Activated CD4-positive, alpha-beta T cell treated with anti-CD3 and anti-CD28 coated beads for 24 hours (primary cell): ENCODE data around the gene FAT1.

Source experiments
- DNase-seq, 2 donors: peaks; one replicate each; pipeline ENCODE4 v3.0.0-alpha.2; 2020; ENCODE audit warnings: low read depth in 2 of 2

FAT1 gene

GRCh38 chr4:186725469-186726425 lies 2.1 kb upstream of the FAT1 start:
- no peak for DNase-seq

- no peak for DNase-seq
Measured at GRCh38 chr4:186724864-186725468, 1.3 kb upstream of the FAT1 start.

- DNase-seq: no peak
Measured at GRCh38 chr4:186724058-186724863, 605 bp upstream of the FAT1 start.

DNA sequence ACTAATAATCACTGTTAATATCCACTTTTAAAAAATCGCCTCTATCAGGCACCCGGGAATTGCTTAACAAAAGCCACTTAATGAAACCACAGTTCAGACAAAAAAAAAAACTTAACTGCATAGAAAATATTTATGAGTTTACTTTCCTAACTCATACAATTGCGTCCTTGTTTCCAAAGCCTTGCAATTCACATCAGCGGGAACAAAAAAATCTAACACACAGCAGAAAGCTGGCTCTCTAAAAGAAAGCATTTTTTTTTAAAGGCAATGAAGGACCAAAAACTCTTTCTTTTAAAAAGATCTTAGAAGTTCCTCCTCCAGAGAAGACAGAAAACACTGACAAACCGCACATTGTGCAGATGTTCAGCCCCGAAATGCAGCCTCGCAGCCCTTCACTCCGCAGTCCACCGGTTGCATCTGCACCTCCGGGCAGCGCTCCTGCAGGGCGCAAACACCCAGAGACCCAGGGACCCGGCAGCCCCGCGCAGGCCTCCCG lies 812 bp downstream of the FAT1 start:
- DNase-seq: no peak

GRCh38 chr4:186719925-186720694 lies 3.5 kb downstream of the FAT1 start:
- no peak for DNase-seq

GRCh38 chr4:186717556-186717955 lies 6.1 kb downstream of the FAT1 start:
- no peak for DNase-seq

DNA sequence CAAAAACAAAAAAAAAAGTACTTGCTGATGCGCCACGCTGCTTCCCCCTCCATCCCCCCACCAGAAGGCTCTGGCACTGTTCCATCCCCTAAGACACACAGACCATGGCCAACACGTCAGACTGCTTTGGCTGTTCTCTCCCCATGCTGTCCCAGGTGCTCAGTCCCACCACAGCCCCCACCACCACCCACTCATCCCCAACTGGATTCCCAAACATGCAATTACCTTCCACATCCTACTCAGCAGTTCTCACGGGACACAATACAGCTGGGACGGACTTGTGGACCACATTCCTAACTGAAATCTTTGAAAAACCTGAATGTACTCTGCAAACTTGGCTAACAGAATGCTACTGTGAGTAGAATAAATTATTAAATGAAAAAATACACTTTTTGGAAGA lies 8.6 kb downstream of the FAT1 start:
- no peak for DNase-seq

DNA sequence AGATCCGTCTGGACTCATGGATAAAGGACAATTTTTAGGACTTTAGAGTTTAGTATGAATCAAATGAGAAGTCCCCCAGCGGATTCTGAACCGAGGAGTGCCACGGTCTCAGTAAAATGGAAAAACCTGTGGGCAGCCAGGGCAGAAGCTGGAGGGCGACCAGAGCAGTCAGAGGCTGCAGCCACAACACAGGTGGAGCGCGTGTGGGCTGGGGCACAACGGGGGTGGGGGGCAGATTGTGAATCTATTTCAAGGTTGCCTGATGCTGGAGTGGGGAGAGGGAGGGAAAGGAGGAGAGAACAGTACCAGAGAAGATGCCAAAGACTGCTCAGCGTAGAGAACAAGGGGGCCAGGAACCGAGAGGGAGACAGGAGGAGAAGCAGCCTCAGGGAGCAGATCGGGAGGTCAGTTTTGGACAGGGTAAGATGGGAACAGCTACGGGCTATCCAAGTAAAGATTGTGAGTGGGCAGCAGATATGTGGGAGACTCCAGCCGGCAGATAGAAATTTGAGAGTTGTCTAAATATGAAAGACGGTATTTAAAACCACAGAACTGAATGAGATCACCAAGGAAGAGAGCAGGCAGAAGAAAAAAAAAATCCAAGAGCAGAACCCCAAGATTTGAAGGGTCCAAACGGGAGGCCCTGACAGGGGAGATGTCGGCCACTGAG lies 9.5 kb downstream of the FAT1 start:
- no peak for DNase-seq

GRCh38 chr4:186712690-186713089 lies 11.0 kb downstream of the FAT1 start:
- DNase-seq: no peak

DNA sequence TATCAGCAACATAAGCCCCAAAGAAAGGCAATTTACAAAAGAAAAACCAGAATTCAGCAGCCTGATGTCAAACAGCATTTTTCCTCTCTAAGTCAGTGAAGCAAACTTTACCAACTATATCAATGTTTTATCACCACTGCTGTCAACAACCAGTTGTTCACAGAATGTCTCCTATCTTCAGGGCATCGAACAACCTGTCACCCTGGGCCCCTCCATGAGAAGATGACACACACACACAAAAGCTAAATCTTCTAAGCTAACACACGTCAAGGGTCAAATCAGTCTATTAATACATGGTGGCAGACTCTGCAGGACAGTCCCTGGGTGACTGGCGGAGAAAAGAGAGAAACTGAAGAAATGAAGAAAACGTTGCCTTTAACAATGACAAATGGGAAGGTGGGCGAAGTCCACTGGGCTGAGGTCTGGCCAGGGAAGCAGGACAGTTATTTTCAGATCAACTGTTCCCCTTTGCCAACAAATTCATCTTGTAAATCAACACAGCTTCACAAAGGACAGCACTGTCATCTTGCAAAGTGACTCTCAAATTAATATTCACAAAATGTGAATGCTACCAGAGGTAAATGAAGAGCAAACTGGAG lies 13.0 kb downstream of the FAT1 start:
- DNase-seq: no peak

DNA sequence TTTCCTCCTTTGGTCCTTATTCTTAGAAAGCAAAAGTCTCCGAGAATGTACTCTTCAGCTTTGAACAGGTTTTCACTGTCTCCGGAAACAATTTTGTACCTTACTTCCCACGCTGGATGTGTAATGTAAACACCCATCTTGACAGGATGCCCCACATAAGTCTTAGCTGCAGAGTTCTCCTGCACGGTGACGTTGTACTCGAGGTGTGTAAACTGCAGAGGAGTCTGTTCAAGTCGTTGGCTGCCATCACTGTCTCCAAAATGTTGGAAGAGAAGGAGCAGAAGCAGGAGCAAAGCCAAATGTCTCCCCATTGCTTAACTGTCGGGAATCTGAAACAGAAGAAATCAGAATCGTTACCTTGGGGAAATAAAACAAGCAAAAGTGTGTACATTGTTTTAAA lies 14.1 kb downstream of the FAT1 start:
- DNase-seq: no peak

DNA sequence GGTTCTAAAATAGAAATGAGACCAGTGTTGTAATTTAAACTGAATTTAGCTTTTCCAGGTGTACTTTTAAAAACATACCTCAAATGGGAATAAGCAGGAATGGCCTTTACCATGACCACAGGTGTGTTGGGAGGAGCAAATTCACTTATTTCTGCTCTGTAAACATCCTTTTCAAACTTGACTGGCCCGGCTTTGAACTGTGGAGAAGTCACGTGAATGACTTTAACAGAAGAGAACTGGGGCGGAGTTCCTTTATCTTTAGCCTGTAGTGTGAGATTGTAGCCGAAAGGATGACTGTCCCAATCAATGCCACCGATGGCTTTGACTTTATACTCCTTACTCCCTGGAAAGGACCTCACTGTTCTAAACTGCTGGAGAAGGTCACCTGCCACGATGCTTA lies 15.1 kb downstream of the FAT1 start:
- DNase-seq: no peak

- no peak for DNase-seq
Measured at GRCh38 chr4:186707996-186708395, 15.7 kb downstream of the FAT1 start.

GRCh38 chr4:186707574-186707973 lies 16.1 kb downstream of the FAT1 start:
- DNase-seq: no peak

DNA sequence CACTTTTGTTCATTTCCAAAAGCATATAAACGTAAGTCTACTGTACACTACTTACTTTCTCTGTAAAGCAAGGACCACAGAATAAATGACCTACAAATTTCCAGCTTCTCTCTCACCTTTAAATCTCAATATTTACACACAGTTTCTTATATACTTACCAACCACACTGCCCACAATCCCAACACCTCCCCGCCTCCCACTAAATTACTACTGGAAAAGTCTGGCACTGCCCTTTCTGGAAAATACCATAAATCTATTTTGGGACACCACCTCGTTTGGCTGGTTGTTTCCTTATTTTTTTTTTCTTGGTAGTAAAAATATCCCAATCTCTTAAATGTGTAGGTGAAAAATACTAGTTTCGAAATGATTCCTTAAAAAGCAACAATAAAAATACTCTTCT lies 19.6 kb downstream of the FAT1 start:
- no peak for DNase-seq

DNA sequence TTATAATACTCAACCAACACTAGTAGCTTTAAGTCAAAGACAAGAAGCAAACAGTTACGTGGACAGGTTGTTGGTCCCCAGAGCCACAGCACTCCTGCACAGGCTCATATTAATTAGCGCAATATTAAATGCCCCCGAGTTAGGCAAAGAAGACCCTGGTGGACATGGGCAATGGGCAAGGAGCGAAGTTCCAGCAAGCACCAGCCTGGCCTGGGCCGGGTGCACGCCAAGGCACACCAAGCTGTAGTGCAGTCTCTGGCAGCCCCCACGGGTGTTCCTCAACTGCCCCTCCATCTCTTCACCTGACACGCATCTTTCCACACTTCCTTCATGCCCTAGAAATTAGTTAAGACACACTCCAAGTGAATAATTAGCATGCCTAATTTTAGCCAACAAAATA lies 20.1 kb downstream of the FAT1 start:
- no peak for DNase-seq

DNA sequence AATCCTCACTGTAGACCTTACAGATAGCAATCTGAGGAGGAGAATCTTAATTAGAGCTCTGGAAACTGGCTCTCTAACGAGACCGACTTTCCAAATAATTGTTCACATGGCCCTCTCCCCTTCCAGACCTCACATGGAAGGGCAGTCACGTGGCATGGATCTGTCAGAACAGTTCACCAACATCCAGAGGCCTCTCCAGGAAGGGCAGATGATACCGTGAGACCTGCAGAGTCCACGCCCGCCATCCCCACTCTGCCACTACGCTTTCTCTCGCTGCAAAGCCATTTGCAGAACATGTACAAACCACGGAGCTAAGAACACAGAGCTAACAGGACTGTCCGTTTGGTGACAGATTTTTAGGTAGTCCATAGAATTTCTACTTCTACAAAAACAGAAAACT lies 20.7 kb downstream of the FAT1 start:
- DNase-seq: no peak

- no peak for DNase-seq
Measured at GRCh38 chr4:186702297-186702696, 21.4 kb downstream of the FAT1 start.

DNA sequence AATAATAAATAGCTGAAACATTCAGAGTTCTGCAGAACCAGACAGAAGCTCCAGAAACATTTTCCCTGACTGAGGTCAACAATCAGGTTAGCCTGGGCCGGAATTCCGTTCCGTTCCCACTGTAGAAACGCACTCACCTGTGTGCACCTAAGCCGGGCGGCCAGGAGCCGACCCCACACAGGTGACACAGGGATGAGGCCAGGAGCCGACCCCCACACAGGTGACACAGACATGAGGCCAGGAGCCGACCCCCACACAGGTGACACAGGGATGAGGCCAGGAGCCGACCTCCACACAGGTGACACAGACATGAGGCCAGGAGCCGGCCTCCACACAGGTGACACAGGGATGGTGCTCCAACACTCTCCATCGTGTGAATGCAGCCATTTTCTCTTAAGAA lies 21.9 kb downstream of the FAT1 start:
- DNase-seq: no peak

- no peak for DNase-seq
Measured at GRCh38 chr4:186701273-186701672, 22.4 kb downstream of the FAT1 start.

GRCh38 chr4:186700746-186701145 lies 22.9 kb downstream of the FAT1 start:
- DNase-seq: no peak
